Smooth muscle cell (in vitro differentiated cells): ENCODE data around the gene SLCO2A1. TPM values are rescaled to one million over a fixed set of nuclear protein-coding genes. Genes with fewer than 3 reads are reported as not detected.
A peak's percentile ranks its signal among the peaks of the same experiment; 100 is the strongest.

Source experiments
- DNase-seq: peaks from one replicate; lab custom pipeline; 2025; ENCODE audit not compliant: unreplicated experiment; lab: John Stamatoyannopoulos, UW
- H2AFZ ChIP-seq: fragments of 200-600 bp; sonication (generic); 2 replicates; pipeline ENCODE4 v1.6.0; 2016; ENCODE audit warnings: antibody characterized with exemption, low read depth, mild to moderate bottlenecking
- H3F3A ChIP-seq: fragments of 200-600 bp; sonication (generic); 2 replicates; pipeline ENCODE4 v1.6.0; 2017; ENCODE audit warnings: antibody characterized with exemption, low read depth
- H3K27ac ChIP-seq: fragments of 200-600 bp; sonication (generic); 2 replicates; pipeline ENCODE4 v1.5.1; 2016; ENCODE audit warnings: low read depth, mild to moderate bottlenecking
- H3K27me3 ChIP-seq: fragments of 200-600 bp; sonication (generic); 2 replicates; pipeline ENCODE4 v1.6.1; 2016; ENCODE audit warnings: low read depth, mild to moderate bottlenecking
- H3K36me3 ChIP-seq: fragments of 200-600 bp; sonication (generic); 2 replicates; pipeline ENCODE4 v1.5.1; 2016; ENCODE audit warnings: low read depth
- H3K4me1 ChIP-seq: fragments of 200-600 bp; sonication (generic); 2 replicates; pipeline ENCODE4 v1.5.1; 2016; ENCODE audit warnings: low read depth
- H3K4me2 ChIP-seq: fragments of 200-600 bp; sonication (generic); 2 replicates; pipeline ENCODE4 v1.6.0; 2016; ENCODE audit warnings: mild to moderate bottlenecking
- H3K4me3 ChIP-seq: fragments of 200-600 bp; sonication (generic); 2 replicates; pipeline ENCODE4 v1.5.1; 2016; ENCODE audit warnings: mild to moderate bottlenecking
- H3K79me2 ChIP-seq: fragments of 200-600 bp; sonication (generic); 2 replicates; pipeline ENCODE4 v1.6.0; 2016; ENCODE audit warnings: low read depth, mild to moderate bottlenecking
- H3K9ac ChIP-seq: fragments of 200-600 bp; sonication (generic); 2 replicates; pipeline ENCODE4 v1.6.0; 2016; ENCODE audit warnings: low read depth
- H3K9me3 ChIP-seq: fragments of 200-600 bp; sonication (generic); replicated peaks from 2 replicates; pipeline ENCODE4 v1.5.1; 2016; ENCODE audit warnings: low read depth
- H4K20me1 ChIP-seq: fragments of 200-600 bp; sonication (generic); 2 replicates; pipeline ENCODE4 v1.6.0; 2016; ENCODE audit warnings: low read depth
- CTCF ChIP-seq: fragments of 200-600 bp; sonication (generic); IDR thresholded peaks from 2 replicates; pipeline ENCODE4 v1.5.1; 2017; ENCODE audit warnings: borderline replicate concordance, mild to moderate bottlenecking, antibody characterized with exemption; ENCODE audit not compliant: insufficient read depth, poor library complexity, severe bottlenecking
- WGBS: methylation state at CpG from one replicate; pipeline ENCODE4 v1.1.7; 2016; ENCODE audit warnings: low lambda C conversion rate; 5-methylcytosine and 5-hydroxymethylcytosine counted together
- polyA plus RNA-seq: library from polyadenylated mRNA; unstranded; fragments of >200 nt; fragmentation: Nextera tagmentation; extraction: Ambion mirVana; gene quantifications from 2 replicates; pipeline ENCODE4 v1.2.1, GENCODE V29; 2016
- total RNA-seq: library from RNA; depleted of rRNA; stranded (reverse); fragments of >200 nt; gene quantifications from 2 replicates; pipeline ENCODE4 v1.2.3, GENCODE V29; 2014

The SLCO2A1 gene
- total and polyA plus RNA-seq, 2 experiments from 2014 or later: 7.7 to 14.2 TPM

GRCh38 chr3:133928903-133929607 is 100.7 kb downstream of the SLCO2A1 start:
- H3K79me2 ChIP-seq: no peaks in the 10 kb centered on the region
- H3K9me3 ChIP-seq: no peaks in the 10 kb centered on the region
- no peak for TF ChIP-seq CTCF
- no peaks in the 10 kb centered on the region for H4K20me1 ChIP-seq
- H3F3A ChIP-seq: no peaks in the 10 kb centered on the region
- H3K4me3 ChIP-seq: no peak overlapping the region
- H3K4me1 ChIP-seq: peaks cover 8% of the 10 kb centered on the region
- WGBS: 90% methylated on average over 14 of the region's 14 CpGs
- peaks cover 5% of the 10 kb centered on the region for H3K27me3 ChIP-seq
- no peak overlapping the region for H3K9ac ChIP-seq
- H3K27ac ChIP-seq: no peak overlapping the region
- no peak overlapping the region for H3K4me2 ChIP-seq
- no peak for DNase-seq
- no peak overlapping the region for H2AFZ ChIP-seq
- no peaks in the 10 kb centered on the region for H3K36me3 ChIP-seq

- H3K4me1 ChIP-seq: peaks cover 8% of the 10 kb centered on the region
- 86% methylated on average over 20 of the region's 20 CpGs for WGBS
- no peak for DNase-seq
- H3K27me3 ChIP-seq: peaks cover 5% of the 10 kb centered on the region
- no peak overlapping the region for H3K9ac ChIP-seq
- no peak overlapping the region for H3K27ac ChIP-seq
- H3K79me2 ChIP-seq: no peaks in the 10 kb centered on the region
- no peaks in the 10 kb centered on the region for H3F3A ChIP-seq
- no peaks in the 10 kb centered on the region for H3K9me3 ChIP-seq
- no peak for TF ChIP-seq CTCF
- no peaks in the 10 kb centered on the region for H4K20me1 ChIP-seq
- peak overlapping the region; percentile 87 for H2AFZ ChIP-seq
- peak overlapping the region; percentile 70 for H3K4me3 ChIP-seq
- no peaks in the 10 kb centered on the region for H3K36me3 ChIP-seq
- peak overlapping the region; percentile 97 for H3K4me2 ChIP-seq
Measured at GRCh38 chr3:133928136-133928893, 101.4 kb downstream of the SLCO2A1 start.

- no peaks in the 10 kb centered on the region for H3F3A ChIP-seq
- H3K27me3 ChIP-seq: peaks cover 5% of the 10 kb centered on the region
- H3K4me2 ChIP-seq: peak overlapping the region; percentile 97
- peak overlapping the region; percentile 47 for H3K9ac ChIP-seq
- peaks cover 8% of the 10 kb centered on the region for H3K4me1 ChIP-seq
- peak overlapping the region; percentile 93 for H2AFZ ChIP-seq
- WGBS: 11% methylated on average over 26 of the region's 51 CpGs
- no peaks in the 10 kb centered on the region for H4K20me1 ChIP-seq
- H3K4me3 ChIP-seq: peak overlapping the region; percentile 70
- H3K9me3 ChIP-seq: no peaks in the 10 kb centered on the region
- peak; percentile 78 for TF ChIP-seq CTCF
- H3K79me2 ChIP-seq: no peaks in the 10 kb centered on the region
- H3K27ac ChIP-seq: no peak overlapping the region
- no peaks in the 10 kb centered on the region for H3K36me3 ChIP-seq
- DNase-seq: peak; percentile 28
Measured at GRCh38 chr3:133927540-133928066, 102.1 kb downstream of the SLCO2A1 start.
